Vagina (tissue), 2 donors: Measurements from ENCODE around the gene CD34. TPM values are rescaled to one million over a fixed set of nuclear protein-coding genes. Genes with fewer than 3 reads are reported as not detected.

Experiments
- DNase-seq, 2 donors: peaks; one replicate each; pipeline ENCODE4 v3.0.0-alpha.2; 2017; ENCODE audit errors: extremely low spot score in 2 of 2
- H3K27ac ChIP-seq: fragments of 200-600 bp; sonication (generic); one replicate; pipeline ENCODE4 v1.5.1; 2019
- H3K27me3 ChIP-seq: fragments of 200-600 bp; sonication (generic); one replicate; pipeline ENCODE4 v1.5.1; 2019
- H3K36me3 ChIP-seq, 2 donors: fragments of 200-600 bp; sonication (generic); one replicate each; pipeline ENCODE4 v1.5.1; 2017 to 2019
- H3K4me1 ChIP-seq: fragments of 200-600 bp; sonication (generic); one replicate; pipeline ENCODE4 v1.5.1; 2019
- H3K4me3 ChIP-seq, 2 donors: fragments of 200-600 bp; sonication (generic); 1 replicate in 1 of 2; 2 replicates in 1 of 2; pipeline ENCODE4 v1.5.1; 2016 to 2019
- H3K9me3 ChIP-seq: fragments of 200-600 bp; sonication (generic); one replicate; pipeline ENCODE4 v1.5.1; 2019
- POLR2A ChIP-seq, 2 donors: fragments of 450-650 bp; IDR thresholded peaks; one replicate each; pipeline ENCODE4 v1.6.1; 2017; ENCODE audit warnings: antibody characterized with exemption in 2 of 2, mild to moderate bottlenecking in 2 of 2, moderate library complexity in 2 of 2
- POLR2AphosphoS5 ChIP-seq, 2 donors: sonication (generic); formaldehyde crosslinking; IDR thresholded peaks; one replicate each; pipeline ENCODE4 v1.9.0; 2017; ENCODE audit warnings: antibody characterized with exemption in 2 of 2, mild to moderate bottlenecking in 2 of 2, low read depth in 1 of 2; ENCODE audit not compliant: insufficient read depth in 1 of 2
- intact Hi-C: fragments of 100-400 bp; cut with DNase I; formaldehyde crosslinking; loops from one replicate; pipeline ENCODE4 v1.15.1; 2023
- total RNA-seq: library from RNA; depleted of rRNA; stranded (reverse); fragments of >200 nt; gene quantifications from one replicate; pipeline ENCODE4 v1.2.3, GENCODE V29; 2016
- TF ChIP-seq, protein P1 (sequence below), 3 experiments: fragments of 450-650 bp in 2 of 3; fragments of 200-600 bp in 1 of 3; sonication (generic) in 1 of 3; IDR thresholded peaks; one replicate each; pipeline ENCODE4 v1.5.1; 2017 to 2019; ENCODE audit warnings: antibody characterized with exemption in 3 of 3, mild to moderate bottlenecking in 2 of 3, moderate library complexity in 2 of 3

Gene CD34
- total RNA-seq, 1 donor from 2014 or later, result 57.5 TPM

DNA sequence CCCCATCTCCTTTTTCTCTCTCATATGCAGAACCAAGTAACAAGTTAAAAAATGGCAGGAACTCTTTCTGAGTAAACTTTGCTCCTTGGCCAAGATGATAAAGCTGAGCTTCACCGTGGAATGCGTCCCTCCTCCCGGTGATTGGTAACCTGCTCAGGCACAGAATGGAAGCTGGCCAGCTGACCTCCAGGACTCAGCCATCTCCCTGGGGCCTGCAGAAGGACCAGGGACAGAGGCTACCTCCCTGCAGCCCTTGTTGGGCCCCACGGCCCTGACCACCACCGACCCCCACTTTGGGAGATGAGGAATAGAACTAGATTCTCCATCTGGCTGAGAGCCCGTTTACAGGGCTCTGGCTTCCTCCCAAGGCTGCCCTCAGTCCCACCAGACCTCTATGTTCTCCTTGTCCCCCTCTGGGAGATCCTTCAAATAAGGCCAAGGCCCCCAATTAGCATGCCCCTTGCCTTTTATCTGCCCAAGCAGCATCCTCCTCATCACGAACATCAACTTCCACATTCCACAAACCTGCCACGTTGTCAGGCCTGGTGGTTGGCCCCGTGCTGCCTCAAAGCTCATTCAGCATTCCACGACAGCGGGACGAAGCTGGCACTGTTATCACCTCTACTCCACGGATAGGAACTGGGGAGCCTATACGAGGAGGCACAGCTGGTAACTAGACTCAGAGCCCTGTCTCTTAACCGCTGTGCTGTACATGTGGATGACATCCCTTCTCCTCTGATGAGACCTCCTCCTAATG lies 74.2 kb downstream of the CD34 start:
- H3K4me3 ChIP-seq, result no peak overlapping the region
- TF ChIP-seq POLR2AphosphoS5 (IDR thresholded peaks at IDR 0.05; ENCODE audit: insufficient read depth in 1 of 2, low read depth in 1 of 2), result no peak
- TF ChIP-seq POLR2A (IDR thresholded peaks at IDR 0.05), result no peak
- TF ChIP-seq, protein P1, sequence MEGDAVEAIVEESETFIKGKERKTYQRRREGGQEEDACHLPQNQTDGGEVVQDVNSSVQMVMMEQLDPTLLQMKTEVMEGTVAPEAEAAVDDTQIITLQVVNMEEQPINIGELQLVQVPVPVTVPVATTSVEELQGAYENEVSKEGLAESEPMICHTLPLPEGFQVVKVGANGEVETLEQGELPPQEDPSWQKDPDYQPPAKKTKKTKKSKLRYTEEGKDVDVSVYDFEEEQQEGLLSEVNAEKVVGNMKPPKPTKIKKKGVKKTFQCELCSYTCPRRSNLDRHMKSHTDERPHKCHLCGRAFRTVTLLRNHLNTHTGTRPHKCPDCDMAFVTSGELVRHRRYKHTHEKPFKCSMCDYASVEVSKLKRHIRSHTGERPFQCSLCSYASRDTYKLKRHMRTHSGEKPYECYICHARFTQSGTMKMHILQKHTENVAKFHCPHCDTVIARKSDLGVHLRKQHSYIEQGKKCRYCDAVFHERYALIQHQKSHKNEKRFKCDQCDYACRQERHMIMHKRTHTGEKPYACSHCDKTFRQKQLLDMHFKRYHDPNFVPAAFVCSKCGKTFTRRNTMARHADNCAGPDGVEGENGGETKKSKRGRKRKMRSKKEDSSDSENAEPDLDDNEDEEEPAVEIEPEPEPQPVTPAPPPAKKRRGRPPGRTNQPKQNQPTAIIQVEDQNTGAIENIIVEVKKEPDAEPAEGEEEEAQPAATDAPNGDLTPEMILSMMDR (IDR thresholded peaks at IDR 0.05), result no peak
- intact Hi-C loops, result no loop called here
- no peaks in the 10 kb centered on the region for H3K27me3 ChIP-seq
- H3K9me3 ChIP-seq, result no peaks in the 10 kb centered on the region
- H3K27ac ChIP-seq, result peak overlapping the region; percentile 33
- peaks cover 96% of the 10 kb centered on the region for H3K4me1 ChIP-seq
- peaks cover 0 to 8% of the 10 kb centered on the region in 2 donors for H3K36me3 ChIP-seq
- DNase-seq, result no peak

DNA sequence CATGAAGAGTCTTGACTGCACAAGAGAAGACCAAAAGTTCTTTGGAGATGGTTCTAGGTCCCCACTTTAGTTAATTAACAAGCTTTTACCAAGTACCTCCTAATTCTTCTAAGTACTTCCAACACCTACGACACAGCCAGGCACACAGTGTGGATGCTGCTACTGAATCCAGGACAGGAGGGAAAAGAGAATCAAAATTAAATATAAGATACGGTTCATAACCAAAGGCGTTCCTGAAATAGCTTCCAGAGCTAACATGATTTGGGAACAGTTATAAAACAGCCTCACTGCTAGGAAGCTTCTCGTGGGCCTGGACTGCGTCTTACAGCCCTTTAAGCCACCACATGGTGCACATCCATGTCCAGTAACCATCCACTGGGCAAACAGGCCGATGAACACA lies 75.0 kb downstream of the CD34 start:
- no peaks in the 10 kb centered on the region for H3K27me3 ChIP-seq
- peaks cover 0 to 8% of the 10 kb centered on the region in 2 donors for H3K36me3 ChIP-seq
- DNase-seq, result no peak
- H3K4me1 ChIP-seq, result peaks cover 99% of the 10 kb centered on the region
- TF ChIP-seq POLR2AphosphoS5 (IDR thresholded peaks at IDR 0.05; ENCODE audit: insufficient read depth in 1 of 2, low read depth in 1 of 2) (no peak), POLR2A (IDR thresholded peaks at IDR 0.05) (no peak)
- TF ChIP-seq, protein P1 (IDR thresholded peaks at IDR 0.05), result no peak
- intact Hi-C loops, result no loop called here
- no peaks in the 10 kb centered on the region for H3K9me3 ChIP-seq
- no peak overlapping the region for H3K27ac ChIP-seq
- H3K4me3 ChIP-seq, result no peak overlapping the region

DNA sequence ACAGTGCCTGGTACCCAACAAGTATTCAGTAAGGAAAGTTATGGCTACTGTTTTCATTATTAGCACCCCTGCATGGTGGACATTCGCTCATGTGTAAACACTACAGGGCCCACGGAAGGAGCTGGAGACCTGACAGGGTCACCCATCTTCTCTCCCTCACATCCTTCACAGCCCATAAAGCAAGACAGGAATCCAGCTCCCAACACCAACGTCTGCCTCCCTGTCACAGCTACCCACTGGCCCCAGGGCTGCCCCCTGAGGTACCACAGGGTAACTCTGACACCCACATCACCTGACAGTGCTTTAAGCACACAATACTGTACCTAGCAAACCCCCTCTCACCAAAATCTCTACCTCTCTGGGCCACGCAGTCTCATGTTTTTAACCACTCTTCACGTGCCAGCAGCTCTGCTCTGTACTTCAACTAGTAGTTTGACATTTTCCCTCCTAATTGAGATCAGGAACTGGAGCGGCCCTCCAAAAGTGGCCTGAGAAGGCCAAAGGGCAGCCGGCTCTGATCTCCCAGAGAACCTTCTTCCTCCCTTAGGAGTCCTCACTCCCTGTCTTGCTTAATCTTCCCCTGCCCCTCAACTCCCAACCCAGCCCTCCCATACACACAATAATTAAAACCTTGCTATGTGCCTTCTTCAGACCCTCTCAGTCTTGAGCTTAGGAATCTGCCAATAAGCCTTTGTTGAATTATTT lies 76.8 kb downstream of the CD34 start:
- Histone ChIP-seq H3K4me1 (peaks cover 89% of the 10 kb centered on the region), H3K9me3 (no peaks in the 10 kb centered on the region), H3K36me3 (peaks cover 0 to 8% of the 10 kb centered on the region in 2 donors), H3K27me3 (no peaks in the 10 kb centered on the region), H3K27ac (peak overlapping the region; percentile 10), H3K4me3 (no peak overlapping the region)
- DNase-seq, result no peak
- intact Hi-C loops, result no loop called here
- TF ChIP-seq POLR2AphosphoS5 (IDR thresholded peaks at IDR 0.05; ENCODE audit: insufficient read depth in 1 of 2, low read depth in 1 of 2) (no peak), POLR2A (IDR thresholded peaks at IDR 0.05) (no peak)
- TF ChIP-seq, protein P1 (IDR thresholded peaks at IDR 0.05), result no peak

DNA sequence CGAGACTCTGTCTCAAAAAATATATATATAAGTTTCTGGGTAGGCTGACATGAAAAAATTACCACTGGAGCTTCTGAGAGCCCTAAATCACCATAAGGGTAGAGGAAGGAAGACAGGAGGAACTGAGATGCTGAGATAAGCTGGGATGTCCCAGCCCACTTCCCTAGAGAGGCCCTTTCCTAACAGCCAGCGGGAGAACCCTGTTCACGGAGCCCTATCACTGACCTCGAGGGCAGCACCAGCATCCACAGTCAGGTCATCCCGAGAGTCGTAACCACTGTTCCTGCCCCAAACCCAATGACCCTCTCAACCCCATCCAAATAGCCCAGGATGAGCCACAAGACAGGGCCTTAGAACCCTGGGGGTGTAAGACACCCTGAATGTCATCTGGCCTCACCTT lies 77.5 kb downstream of the CD34 start:
- no peak for DNase-seq
- intact Hi-C loops, result no loop called here
- no peaks in the 10 kb centered on the region for H3K9me3 ChIP-seq
- no peak overlapping the region for H3K4me3 ChIP-seq
- H3K27me3 ChIP-seq, result no peaks in the 10 kb centered on the region
- TF ChIP-seq, protein P1 (IDR thresholded peaks at IDR 0.05), result no peak
- TF ChIP-seq POLR2AphosphoS5 (IDR thresholded peaks at IDR 0.05; ENCODE audit: insufficient read depth in 1 of 2, low read depth in 1 of 2) (no peak), POLR2A (IDR thresholded peaks at IDR 0.05) (no peak)
- H3K4me1 ChIP-seq, result peaks cover 89% of the 10 kb centered on the region
- H3K36me3 ChIP-seq, result peaks cover 0 to 8% of the 10 kb centered on the region in 2 donors
- no peak overlapping the region for H3K27ac ChIP-seq

DNA sequence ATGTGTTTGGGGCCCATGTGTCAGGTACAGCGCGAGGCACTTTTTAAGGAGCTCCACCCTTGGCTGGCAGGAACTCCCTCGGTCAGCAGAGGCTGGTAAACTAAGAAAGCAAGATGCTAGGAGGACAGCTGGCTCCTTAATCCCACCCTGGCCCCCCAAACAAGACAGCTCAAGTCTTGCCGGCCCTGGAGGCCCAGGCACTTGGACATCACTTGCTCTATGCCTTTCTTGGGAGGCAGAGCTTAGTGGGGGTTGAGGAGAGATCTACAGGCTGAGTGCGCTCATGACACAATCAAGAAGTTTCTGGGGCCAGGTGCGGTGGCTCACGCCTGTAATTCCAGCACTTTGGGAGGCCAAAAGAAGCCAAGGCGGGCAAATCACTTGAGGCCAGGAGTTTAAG lies 78.1 kb downstream of the CD34 start:
- peaks cover 89% of the 10 kb centered on the region for H3K4me1 ChIP-seq

More for the DNA sequence above, 78.1 kb downstream of the CD34 start:
- intact Hi-C loops, result no loop called here
- Histone ChIP-seq H3K27me3 (no peaks in the 10 kb centered on the region), H3K27ac (no peak overlapping the region), H3K9me3 (no peaks in the 10 kb centered on the region), H3K4me3 (no peak overlapping the region), H3K36me3 (peaks cover 0 to 8% of the 10 kb centered on the region in 2 donors)
- DNase-seq, result no peak
- no peak for TF ChIP-seq POLR2A (IDR thresholded peaks at IDR 0.05)
- TF ChIP-seq POLR2AphosphoS5 (IDR thresholded peaks at IDR 0.05; ENCODE audit: insufficient read depth in 1 of 2, low read depth in 1 of 2), result no peak
- TF ChIP-seq, protein P1 (IDR thresholded peaks at IDR 0.05), result no peak
